Right ventricle myocardium superior (tissue), 1 donor: ENCODE results near the gene TNKS2. TPM values are rescaled to one million over a fixed set of nuclear protein-coding genes. Genes with fewer than 3 reads are reported as not detected.
"Not testable (repeated sequence)": the region's sequence is repeated elsewhere in the genome, so short reads cannot be mapped to it uniquely, and the experiment has no call there.

Experiments
- ATAC-seq: fragments of 200-7000 bp; cut with Tn5 transposase; one replicate; pipeline ENCODE4 v1.9.1; 2020; ENCODE audit warnings: mild to moderate bottlenecking; ENCODE audit not compliant: poor library complexity
- DNase-seq: peaks from one replicate; pipeline ENCODE4 v3.0.0-alpha.2; 2020
- intact Hi-C: fragments of 100-400 bp; cut with DNase I; formaldehyde crosslinking; loops from one replicate; pipeline ENCODE4 v1.11.2; 2022
- total RNA-seq: library from RNA; stranded (reverse); fragmentation: NEBNext Ultra II Directional; extraction: Animal tissue kit (Norgen Biotek cat#: 25700); gene quantifications from one replicate; pipeline ENCODE4 v1.2.1, GENCODE V29; 2021
- donor health status: DM: no; HTN: yes; CAD: no; lungs with severe emphysema.

The TNKS2 gene
- total RNA-seq, 1 donor from 2014 or later, result 12.2 TPM

DNA sequence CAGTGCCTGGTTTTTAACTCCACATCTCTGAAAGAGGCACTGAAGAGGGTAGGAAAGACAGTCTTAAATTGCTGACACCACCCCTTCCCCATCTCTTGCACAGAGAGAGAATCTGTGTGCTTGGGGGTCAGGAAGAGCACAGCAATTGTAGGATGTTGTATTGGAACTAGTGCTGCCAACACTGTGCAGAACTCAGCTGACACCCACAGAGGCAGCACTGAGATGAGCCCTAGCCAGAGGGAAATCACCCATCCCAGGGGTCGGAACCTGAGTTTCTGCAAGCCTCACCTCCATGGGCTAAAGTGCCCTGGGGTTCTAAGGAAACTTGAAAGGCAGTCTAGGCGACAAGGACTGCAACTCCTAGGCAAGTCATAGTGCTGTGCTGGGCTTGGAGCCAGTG lies 11.0 kb upstream of the TNKS2 start:
- DNase-seq (no peak), ATAC-seq (no peak)
- intact Hi-C loops, result no loop called here

DNA sequence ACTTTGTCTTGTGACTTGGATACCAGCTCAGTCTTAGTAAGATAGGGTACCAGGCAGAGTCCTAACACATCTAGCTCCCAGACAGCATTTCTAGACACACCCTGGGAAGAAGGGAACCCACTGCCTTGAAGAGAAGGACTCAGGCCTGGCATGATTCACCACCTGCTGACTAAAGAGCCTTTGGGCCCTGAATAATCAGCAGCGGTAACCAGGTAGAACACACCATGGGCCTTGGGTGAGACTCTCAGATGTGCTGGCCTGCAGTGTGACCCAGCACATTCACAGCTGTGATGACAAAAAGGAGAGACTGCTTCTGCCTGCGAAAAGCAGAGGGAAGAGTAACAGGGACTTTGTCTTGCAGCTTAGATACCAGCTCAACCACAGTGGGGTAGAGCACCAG lies 10.4 kb upstream of the TNKS2 start:
- no peak for DNase-seq
- no peak for ATAC-seq
- intact Hi-C loops, result no loop called here

DNA sequence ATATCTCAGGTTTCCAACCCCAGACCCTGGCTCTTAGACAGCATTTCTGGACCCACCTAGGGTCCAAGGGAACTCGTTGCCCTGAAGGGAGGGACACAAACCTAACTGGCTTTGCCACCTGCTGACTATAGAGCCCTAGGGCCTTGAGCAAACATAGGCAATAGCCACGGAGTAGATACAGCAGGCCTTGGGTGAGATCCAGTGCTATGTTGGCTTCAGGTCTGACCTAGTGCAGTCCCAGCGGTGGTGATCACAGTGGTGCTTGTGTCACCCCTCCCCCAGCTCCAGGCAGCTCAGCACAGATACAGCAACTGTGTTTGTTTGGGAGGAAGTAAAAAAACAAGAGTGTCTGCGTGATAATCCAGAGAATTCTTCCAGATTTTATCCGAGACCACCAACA lies 9.7 kb upstream of the TNKS2 start:
- intact Hi-C loops, result no loop called here
- no peak for ATAC-seq
- no peak for DNase-seq

DNA sequence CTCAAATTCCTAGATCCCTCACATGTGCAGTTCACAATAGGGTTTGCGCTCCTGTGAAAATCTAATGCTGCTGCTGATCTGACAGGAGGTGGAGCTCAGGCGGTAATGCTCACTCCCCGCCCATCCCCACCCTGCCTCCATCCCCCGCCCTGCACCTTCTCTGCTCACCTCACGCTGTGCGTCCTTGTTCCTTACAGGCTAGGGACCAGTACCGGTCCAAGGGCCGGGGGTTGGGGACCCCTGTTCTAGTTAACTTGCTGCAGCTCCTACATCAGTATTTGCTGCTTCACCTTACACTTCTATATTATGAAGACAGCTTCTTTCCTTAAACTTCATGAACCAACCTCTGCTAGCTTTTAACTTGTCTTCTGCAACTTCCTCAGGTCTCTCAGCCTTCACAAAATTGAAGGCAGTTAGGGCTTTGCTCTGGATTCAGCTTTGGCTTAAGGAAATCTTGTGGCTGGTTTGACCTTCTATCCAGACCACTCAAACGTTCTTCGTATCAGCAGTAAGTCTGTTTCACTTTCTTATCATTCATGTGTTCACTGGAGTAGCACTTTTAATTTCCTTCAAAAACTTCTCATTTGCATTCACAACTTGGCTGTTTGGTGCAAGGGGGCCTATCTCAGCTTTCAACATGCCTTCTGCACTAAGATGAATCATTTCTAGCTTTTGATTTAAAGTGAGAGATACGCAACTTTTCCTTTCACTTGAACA lies 1.7 kb upstream of the TNKS2 start:
- ATAC-seq (peak; percentile 29), DNase-seq (peak; percentile 47)
- intact Hi-C loops, result no loop called here

DNA sequence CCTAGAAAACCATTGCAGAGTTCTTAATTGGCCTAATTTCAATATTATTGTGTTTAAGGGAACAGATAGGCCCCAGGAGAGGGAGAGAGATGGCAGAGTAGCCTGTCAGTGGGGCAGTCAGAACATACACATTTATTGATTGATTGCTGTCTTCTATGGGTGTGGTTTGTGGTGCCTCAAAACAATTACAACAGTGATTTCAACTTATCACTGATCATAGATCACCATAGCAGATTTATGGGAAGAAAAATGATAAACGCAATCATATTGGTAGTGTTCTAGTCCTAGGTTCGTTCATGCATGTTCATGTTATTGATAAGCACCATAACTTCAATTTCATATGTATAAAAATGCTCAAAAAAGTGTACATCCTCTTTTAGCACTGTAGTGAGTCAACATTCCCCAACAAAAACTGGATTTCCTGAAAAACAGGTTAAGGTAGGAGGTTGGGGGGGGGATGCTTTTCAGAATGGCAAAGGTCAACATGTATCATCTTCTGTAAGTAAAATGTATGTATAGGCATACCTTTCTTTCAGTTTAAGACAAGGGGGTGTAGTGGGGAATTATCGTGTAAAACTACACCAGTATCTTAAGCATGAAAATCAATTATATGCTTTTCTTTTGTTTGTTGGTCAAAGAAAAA lies 1.1 kb upstream of the TNKS2 start:
- no peak for DNase-seq
- intact Hi-C loops, result no loop called here
- ATAC-seq, result no peak

DNA sequence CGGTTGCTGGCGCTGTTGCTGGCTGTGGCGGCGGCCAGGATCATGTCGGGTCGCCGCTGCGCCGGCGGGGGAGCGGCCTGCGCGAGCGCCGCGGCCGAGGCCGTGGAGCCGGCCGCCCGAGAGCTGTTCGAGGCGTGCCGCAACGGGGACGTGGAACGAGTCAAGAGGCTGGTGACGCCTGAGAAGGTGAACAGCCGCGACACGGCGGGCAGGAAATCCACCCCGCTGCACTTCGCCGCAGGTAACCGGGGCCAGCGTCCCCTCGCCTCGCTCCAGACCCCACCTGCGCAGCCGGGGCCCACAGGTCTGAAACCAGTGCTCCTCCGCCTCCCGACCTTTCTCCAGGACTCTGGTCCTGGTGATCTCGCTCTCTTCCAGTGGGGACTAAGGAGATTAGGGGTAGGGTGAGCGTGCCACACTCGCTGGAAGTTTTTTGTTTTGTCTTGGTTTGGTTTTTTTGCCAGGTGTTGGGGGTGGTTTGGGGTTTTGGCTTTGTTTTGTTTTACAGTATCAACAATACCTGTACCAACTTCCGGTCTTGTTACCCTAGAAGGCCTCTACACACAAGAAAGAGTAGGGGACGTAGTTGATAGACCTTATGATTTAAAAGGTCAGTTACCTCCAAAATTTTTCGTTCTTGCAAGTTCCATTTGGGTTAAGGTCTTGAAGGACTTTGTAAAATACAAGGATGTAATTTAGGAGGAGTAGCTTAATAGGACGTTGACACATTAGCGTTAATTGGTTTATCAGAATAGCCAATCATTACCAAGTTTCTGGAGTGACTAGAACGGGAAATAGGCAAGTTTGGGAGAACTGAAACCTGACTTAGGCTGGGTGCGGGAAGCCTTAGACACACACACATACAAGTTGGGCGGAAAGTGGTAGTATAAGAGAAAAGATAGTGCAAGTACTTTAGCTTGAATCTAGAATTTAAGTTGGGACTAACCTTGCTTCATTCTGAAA lies 704 bp downstream of the TNKS2 start:
- DNase-seq, result peak; percentile 60
- intact Hi-C loops, result no loop called here
- ATAC-seq, result peak; percentile 77

DNA sequence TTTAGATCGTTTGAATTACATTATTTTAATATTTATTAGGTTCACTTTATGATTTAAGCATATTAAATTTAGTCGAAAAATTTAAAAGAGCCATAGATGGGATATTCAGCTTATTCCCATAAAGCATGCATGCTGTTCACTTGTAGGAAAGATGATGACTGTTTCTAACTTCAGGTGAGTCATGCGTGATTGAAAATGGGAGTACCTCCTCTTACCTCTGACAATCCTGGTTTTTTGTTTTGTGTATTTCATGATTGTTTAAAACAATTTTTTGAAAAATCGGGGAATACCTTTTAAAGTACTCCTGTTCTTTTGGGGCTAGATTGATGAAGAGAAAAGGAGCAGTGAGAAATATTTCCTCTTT lies 1.4 kb downstream of the TNKS2 start:
- intact Hi-C loops, result no loop called here
- no peak for DNase-seq
- ATAC-seq, result no peak

DNA sequence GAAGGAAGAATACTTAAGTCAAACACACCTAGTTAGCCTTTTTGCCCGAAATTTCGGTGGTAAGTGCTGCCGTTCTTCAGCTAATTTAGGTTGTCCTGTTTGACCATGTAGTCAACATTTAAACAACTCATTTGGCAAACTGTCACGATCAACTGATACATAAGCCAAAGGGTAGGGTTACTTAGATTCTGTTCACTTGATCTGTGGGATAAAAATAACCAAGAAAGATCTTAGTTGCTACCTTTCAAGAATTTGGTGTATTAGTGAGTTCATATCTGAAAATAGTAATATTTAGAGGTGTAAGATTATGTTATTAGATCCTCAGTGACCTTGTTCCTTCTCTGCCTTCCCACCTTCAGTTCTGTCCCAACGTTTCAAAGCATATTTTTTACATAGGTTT lies 2.0 kb downstream of the TNKS2 start:
- DNase-seq (no peak), ATAC-seq (no peak)
- intact Hi-C loops, result no loop called here

DNA sequence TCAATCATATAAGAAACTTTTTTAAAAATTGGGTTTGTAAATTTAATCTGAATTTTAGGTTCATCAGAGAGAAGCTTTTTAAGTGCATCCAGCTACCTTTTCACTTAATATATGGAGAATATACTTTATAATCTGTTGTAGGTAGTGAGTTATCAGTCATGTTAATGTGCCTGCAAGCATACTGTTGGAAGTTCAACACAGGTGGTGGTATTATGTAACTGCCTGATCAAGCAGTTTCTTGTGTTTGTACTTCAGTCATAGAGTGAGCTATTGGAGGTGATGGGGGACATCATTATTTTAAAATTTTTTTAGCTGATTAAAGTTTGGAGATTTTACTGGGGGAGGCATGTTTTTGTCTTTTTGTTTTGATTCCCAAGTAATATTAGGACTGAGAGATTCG lies 2.5 kb downstream of the TNKS2 start:
- DNase-seq (no peak), ATAC-seq (no peak)
- intact Hi-C loops, result no loop called here

DNA sequence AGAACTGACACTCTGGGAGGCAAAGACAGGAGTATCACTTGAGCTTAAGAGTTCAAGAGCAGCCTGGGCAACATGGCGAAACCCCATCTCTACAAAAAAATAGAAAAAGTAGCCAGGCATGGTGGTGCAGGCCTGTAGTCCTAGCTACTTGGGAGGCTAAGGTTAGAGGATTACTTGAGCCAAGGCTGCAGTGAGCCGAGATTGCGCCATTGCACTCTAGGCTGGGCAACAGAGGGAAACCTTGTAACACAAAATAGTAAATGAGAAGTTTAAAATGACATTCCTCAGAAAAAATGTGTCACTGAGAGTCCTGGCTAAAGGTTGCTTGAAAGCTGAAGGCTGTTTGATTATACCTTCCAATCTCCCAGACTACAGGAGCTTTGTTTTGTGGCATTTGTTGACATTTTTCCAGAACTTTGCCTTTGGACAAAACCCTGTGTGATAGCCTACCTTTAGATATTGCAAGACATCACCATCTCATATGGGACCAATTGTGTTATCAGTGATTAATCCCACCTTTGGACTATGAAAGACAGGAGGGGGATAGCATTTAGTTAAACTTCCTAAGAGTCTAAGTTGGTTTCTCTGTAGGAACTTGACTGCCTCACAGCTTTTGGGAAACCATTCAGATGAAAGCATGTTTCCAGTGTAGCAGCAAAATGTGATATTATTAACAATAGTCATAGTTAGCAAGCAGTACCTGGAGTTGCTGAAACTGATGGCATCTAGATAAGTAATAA lies 5.3 kb downstream of the TNKS2 start:
- intact Hi-C loops, result no loop called here
- no peak for DNase-seq
- ATAC-seq, result no peak

DNA sequence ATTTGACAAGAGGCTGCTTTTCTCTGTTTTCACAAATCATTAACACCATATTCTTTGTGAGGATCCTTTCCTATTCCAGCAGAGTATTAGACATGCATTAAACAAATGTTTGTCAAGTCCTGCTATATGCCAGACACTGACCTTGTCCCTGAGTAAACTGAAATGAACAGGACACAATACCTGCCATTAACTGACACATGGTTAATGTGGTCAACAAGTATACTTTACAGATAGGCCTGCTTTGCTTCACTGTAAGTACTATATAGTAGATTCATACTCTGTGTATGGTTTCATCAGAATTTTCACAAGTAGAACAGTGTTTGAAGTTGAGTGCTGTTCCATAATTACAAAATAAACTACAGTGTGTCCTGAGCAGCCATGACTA lies 5.9 kb downstream of the TNKS2 start:
- intact Hi-C loops, result no loop called here
- peak; percentile 15 for ATAC-seq
- no peak for DNase-seq

DNA sequence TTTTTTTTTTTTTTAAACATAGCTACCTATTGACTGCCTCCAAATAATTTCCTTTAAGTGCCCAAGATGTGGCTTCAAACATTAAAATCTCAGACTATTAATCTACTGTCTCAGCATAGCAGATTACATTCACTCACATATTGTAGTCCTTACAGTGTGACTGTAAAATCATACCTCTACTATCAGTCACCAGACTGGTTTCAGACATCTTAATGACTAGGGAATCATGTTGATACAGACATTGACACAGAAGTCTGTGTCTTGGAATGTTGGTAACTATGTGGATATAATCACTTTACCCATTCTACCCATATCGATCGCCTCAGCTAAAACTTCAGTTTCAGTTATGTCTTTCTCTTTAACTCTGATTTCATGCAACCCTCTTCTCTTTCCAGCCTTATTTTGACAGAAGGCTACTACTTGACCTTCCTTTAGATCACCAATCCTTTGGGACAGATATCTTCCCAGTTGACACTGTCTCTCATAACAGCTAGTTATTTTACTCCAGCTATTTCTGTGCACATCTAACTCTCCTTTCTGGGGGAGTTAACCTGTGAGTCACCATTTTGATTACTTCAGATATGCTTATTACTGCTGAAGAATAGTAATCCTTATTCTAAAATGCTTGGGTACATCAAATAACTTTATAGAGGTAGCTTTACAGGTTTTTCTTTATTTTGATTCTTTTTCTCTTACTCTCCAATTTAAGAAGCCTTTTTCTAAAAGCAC lies 7.0 kb downstream of the TNKS2 start:
- ATAC-seq, result peak; percentile 34
- no peak for DNase-seq
- intact Hi-C loops, result no loop called here

DNA sequence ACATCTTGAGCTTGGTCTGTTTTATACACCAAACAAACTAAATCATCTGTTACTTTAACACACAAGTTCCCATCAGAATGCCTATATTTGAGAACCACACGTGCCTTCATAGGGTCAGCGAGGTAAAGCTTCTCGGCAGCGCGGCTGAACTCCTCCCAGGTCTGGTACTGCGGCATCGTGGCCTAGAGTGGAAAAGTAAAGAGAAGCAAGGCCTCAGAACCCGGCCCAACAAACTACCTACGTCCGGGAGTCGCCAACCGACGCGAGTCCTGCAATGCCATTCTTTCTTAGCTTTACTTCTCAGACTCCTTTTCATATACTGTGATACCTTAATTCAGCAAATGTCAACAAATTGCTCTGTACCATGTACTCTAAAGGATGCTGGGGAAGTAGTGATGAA lies 9.0 kb downstream of the TNKS2 start:
- intact Hi-C loops, DNase-seq, ATAC-seq: not testable (repeated sequence)

DNA sequence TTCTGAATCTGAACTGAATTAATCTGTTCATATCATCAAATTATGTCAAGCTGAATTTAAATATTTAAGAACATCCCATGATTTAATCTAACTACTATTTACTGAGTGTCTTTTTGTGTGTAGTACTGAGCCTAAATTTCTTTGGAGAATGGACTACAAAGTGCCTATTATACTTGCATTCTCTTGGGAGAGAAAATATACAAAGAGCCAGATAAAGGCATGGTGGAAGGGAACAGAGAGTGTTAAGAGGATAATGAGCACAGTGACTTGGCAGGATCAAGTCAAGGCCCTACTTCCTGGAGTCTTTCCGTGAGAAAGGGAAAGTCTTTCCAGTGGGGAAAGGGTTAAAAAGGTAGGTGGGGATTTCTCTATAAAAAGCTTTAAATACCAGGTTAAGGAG lies 15.0 kb downstream of the TNKS2 start:
- intact Hi-C loops, result no loop called here
- no peak for DNase-seq
- ATAC-seq, result no peak

DNA sequence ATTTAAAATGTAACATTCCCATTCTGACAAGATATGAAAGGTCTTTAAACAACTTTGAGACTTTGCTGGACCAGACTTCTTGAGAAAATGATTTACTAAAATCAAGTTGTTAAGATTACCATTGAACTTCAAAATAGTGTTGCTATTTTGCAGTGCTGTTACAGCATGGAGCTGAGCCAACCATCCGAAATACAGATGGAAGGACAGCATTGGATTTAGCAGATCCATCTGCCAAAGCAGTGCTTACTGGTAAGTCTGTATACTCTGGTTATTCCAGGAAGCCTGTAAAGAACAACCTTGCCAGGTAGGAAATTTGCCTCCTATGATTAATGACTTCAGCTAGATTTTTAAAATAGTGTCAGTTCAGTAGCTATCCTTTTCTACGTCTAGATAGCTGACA lies 18.8 kb downstream of the TNKS2 start:
- intact Hi-C loops, result no loop called here
- no peak for ATAC-seq
- no peak for DNase-seq

DNA sequence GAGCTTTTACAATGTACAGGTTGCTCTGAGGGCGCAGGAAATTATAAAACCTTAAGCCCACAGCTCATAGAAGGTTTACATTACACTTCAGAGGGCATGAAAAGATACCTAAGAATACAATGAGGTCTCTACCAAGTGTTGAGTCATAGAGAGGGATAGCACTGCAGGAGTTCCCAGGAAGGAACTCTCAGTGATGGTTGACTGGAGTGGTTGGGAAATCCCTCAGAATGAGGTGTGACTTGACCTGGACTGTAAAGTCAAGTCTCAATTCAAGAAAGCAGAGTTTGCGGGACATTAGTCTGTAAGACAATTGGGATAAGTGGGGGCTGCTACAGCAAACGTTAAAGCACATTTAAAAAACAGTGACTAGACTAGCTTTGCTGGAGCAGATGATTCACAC lies 21.9 kb downstream of the TNKS2 start:
- intact Hi-C loops, result no loop called here
- ATAC-seq (no peak), DNase-seq (no peak)

DNA sequence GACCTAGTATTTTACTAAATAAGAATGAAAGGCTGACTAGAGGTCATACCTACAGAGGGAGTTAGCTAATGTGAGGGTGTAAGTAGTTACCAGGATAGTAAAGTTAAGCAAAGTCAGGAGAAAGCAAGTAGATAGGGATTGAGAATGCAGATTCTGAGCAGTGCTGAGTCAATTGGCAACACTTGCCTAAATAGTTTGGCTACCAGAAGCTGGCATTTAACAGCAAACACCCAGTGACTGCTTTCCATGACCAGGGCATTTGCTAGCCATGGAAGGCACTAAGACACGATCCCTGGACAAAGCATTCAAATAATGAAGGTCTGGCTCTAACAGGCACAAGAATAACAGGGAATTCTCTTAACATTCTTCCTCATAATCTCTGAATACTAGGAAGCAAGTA lies 25.9 kb downstream of the TNKS2 start:
- no peak for DNase-seq
- no peak for ATAC-seq
- intact Hi-C loops, result no loop called here

DNA sequence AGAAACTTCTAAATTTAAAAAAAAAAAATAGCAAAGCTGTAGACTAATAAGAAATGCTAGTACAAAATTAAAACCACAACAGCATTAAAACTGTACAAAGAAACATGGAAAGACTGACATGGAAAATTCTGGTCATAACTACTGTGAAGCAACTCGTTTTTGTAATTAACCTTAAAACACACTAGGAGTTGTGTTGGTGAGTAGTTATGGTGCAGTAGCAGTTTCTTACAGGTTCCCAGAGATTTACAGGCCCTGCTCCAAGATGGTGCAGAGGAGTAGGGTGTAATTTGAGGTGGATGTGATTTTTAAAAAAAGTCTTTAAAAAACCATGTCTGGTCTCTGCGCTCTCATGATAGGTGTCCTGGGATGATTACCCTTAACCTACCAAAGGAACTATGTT lies 31.0 kb downstream of the TNKS2 start:
- intact Hi-C loops, result no loop called here
- no peak for ATAC-seq

DNA sequence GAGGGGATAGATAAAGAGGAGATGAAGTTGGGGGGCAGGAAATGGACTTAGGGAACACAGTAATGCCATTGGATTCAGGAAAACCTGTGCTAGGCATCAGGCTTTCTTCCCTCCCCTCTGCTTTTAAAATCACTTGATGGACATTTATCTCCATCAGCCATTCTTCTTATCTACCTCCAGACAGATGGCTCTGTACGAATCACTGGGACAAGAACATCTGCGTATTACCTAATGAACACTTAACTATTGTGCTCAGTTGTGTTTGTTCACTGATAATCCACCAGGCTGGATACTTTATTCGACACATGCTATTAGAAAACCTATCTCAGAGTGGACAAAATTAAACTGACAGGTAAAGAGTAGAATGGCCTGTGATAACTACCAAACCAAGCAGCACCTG lies 40.0 kb downstream of the TNKS2 start:
- intact Hi-C loops, result no loop called here
- ATAC-seq, result no peak
- DNase-seq, result no peak

More for the DNA sequence above, 31.0 kb downstream of the TNKS2 start:
- DNase-seq, result no peak
